MV-4-11 (cell line): Measurements from ENCODE around the gene CABLES1.

Experiments
- DNase-seq: peaks from one replicate; lab custom pipeline; 2025; lab: John Stamatoyannopoulos, UW

The CABLES1 gene

GRCh38 chr18:23113576-23113975, 21.7 kb upstream of the CABLES1 start:
- no peak for DNase-seq

DNA sequence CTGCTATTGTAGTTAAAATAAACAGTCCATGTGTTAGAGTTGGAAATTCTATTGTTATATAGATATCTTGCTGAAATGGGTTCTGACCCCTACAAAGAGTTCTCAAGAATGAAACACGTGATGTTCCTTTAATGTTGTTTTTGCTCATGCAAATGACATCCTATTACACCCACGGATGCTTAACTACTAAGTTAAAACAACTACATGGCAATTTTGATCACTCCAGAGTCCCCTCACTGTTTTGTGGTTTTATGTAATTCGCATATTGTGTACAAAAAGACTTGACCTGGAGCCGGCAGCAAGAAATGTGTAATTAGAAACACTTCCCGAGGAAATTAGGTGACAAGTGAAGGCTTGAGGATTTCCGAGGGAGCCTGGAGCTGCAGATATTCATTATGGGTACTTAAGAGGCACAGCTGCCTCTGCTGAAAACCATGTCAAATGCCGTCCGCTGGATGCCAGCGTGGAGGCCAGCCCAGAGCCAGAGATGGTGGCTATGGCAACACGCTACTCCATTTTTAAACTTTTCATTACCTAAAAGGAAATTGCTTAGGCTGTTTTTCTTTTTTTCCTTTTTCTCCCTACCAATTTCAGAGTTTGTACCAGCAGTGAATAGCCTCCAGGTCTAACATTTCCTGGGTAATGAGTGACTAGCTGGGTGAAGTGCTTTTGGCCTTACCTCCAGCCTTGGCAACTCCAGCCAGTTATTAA, 21.0 kb upstream of the CABLES1 start:
- no peak for DNase-seq

GRCh38 chr18:23114911-23115310, 20.4 kb upstream of the CABLES1 start:
- no peak for DNase-seq

DNA sequence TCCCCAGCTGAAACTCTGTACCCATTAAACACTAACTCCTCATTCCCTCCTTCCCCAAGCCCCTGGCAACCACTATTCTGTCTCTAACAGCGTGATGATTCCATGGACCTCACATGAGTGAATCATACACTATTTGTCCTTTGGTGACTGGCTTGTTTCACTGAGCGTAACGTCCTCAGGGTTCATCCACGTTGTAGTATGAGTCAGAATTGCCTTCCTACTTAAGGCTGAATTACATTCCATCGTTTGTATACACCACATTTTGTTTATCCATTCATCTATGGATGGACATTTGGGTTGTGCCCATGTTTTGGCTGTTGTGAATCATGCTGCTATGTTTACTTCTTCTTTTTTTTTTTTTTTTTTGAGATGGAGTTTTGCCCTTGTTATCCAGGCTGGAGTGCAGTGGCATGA, 19.6 kb upstream of the CABLES1 start:
- DNase-seq: peak; percentile 27

DNA sequence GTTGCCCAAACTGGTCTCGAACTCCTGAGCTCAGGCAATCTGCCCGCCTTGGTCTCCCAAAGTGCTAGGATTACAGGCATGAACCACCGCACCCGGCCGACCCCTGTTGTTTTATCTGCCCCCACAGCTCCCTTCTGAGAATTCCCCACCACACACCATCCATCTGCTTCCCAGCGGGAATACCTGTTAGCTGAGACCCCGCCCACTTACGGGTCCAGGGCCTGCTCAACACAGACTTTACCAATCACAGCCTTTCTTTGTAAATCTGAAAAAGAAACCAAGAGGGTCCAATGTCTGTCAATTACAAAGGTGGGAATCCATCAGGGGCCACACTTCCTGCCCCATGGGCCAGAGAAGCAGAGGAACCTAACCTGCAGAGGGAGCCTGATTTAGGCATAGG, 14.2 kb upstream of the CABLES1 start:
- no peak for DNase-seq

GRCh38 chr18:23122334-23123229, 12.7 kb upstream of the CABLES1 start:
- no peak for DNase-seq

DNA sequence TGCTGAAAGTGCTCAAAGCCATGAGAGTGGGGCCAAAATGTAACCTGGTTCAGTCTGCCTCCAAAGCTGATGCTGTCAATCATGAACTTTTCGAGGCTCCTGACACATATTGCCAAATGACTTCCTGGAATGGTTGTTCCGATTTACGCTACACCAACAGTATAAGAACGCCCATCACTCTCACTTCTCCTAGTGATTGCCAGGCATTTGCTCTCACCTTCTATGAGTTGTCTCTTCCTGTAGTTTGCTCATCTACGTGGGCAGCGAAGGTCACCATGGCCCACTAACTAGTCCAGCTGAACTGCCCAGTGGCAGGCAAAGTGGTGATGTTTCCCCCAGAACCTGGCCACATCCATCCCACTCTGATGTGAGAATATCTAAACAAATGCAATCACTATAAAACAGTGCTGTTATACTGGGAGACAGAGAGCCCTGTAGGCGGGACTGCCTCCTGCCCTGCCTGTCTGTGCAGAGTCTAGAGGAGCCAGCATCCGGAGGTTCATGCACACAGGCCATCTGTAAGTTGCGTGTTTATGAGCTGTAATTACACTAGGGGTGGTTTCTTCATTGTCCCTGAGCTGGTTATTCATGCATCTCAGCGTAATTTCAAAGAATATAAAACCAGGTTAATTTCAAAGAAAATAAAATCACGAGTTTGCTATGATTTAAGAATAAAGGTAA, 8.8 kb upstream of the CABLES1 start:
- DNase-seq: peak; percentile 55

- DNase-seq: no peak
Observed at GRCh38 chr18:23127090-23127489, 8.2 kb upstream of the CABLES1 start.

- DNase-seq: no peak
Observed at GRCh38 chr18:23129355-23130002, 5.8 kb upstream of the CABLES1 start.

- peak; percentile 76 for DNase-seq
Observed at GRCh38 chr18:23131693-23132319, 3.5 kb upstream of the CABLES1 start.

GRCh38 chr18:23133860-23134779, 1.2 kb upstream of the CABLES1 start:
- no peak for DNase-seq

GRCh38 chr18:23135550-23136325, 453 bp downstream of the CABLES1 start:
- no peak for DNase-seq

DNA sequence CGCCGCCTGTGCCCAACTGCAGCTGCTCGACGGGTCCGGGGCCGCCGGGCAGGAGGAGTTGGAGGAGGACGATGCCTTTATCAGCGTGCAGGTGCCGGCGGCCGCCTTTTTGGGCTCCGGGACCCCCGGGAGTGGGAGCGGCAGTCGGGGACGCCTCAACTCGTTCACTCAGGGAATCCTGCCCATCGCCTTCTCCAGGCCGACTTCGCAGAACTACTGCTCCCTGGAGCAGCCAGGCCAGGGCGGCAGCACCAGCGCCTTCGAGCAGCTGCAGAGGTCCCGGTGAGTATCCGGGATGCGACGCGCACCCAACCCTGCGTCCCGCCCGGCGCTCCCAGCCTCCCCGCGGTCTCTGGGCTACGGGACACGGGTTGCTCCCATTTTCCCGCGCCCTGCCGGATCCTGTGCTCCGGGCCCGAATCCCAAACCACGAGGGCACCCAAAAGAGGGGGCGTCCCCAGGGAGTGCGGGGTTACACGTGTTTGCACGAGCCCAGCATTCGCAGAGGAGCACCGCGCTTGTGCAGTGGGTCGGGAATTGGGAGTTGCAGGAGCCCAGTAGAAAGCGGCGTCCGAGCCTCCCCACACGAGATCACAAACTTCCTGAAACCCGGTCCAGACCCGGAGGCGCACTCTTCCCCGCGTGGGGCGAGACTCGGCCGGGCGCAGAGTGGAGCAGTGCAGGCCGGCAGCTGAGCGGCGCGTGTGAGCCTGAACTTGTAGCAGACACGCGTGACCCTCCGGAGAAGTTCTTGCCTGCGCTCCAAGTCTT, 1.2 kb downstream of the CABLES1 start:
- no peak for DNase-seq

- DNase-seq: no peak
Observed at GRCh38 chr18:23137097-23137635, 1.9 kb downstream of the CABLES1 start.

DNA sequence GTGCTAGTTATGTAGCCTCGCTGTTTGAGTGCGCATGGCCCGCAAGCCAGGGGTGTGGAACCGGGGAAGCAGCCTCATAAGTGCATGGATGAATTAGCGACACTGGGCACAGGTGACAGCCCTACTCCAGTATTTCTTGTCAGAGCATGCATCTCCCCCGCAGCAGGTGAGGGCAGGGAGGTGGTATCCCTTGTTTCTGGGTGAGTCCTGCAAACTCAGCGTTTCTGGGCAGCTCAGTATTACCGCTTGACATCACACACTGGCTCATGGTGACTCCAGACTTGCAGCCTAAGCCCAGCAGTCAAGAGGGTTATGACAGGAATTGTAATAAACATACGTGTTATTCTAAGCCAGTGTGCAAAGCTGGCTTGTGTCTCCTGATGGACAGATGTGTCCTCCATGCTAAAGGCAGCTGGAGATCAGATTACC, 2.5 kb downstream of the CABLES1 start:
- no peak for DNase-seq

DNA sequence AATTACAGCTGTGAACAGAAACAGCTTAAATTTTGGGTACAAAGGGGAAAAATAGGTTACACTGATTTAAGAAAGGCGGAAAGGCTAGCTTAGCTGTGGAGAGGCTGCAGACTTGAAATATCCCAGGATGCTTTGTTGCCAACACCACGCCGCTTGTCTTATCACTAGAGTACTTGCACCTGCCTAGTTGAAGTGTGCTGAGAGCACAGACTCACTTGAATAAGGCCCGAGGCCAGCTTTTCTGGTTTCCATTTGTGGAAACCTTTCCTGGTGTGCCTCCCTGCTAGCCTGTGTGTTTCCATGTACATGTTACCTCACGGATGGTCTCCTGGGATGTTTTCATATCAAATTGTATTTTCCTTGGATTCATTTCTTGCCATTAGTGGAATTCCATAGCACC, 3.2 kb downstream of the CABLES1 start:
- DNase-seq: no peak

- DNase-seq: peak; percentile 72
Observed at GRCh38 chr18:23141104-23141999, 6.1 kb downstream of the CABLES1 start.
